SKM-1 (cell line): ENCODE results near the gene NUFIP1.
"Not testable (repeated sequence)": the region's sequence is repeated elsewhere in the genome, so short reads cannot be mapped to it uniquely, and the experiment has no call there.

Experiments
- DNase-seq: peaks from one replicate; lab custom pipeline; 2025; ENCODE audit not compliant: unreplicated experiment; lab: John Stamatoyannopoulos, UW

Gene NUFIP1

DNA sequence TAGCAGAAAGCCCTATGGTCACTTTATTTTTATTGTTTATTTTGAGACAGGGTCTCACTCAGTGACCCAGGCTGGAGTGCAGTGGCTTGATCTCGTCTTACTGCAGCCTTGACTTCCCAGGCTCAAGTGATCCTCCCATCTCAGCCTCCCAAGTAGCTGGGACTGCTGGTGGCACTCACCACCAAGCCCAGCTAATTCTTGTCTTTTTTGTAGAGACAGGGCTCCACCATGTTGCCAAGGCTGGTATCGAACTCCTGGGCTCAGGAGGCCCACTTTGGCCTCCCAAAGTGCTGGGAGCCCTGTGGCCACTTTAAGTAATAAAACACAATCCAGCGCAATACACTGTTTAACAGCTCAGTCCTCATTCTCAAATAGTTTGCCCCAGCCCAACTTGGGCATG is 69.3 kb downstream of the NUFIP1 start:
- DNase-seq = no peak

DNA sequence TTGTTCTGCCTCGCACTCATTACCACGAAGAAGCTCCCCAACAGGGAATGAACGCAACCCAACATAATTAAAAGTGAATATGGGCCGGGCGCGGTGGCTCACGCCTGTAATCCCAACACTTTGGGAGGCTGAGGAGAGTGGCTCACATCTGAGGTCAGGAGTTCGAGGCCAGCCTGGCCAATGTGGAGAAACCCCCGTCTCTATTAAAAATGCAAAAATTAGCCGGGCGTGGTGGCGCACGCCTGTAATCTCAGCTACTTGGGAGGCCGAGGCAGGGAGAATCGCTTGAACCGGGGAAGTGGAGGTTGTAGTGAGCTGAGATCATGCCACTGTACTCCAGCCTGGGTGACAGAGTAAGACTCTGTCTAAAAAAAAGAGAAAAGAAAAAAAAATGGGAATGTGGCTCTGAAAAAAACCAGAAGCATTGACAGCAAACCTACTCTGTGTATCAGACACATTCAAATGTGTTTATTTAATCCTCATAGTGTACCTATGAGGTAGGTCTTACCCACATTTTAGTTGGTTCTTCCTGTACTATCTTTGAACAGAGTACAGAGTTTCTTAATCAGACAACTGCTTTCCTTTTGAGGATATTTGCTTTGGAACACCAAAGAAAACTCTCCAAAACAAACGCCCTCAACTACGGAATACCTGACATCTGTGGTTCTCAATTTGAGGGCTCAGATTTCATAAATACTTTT is 70.0 kb downstream of the NUFIP1 start:
- DNase-seq = no peak

DNA sequence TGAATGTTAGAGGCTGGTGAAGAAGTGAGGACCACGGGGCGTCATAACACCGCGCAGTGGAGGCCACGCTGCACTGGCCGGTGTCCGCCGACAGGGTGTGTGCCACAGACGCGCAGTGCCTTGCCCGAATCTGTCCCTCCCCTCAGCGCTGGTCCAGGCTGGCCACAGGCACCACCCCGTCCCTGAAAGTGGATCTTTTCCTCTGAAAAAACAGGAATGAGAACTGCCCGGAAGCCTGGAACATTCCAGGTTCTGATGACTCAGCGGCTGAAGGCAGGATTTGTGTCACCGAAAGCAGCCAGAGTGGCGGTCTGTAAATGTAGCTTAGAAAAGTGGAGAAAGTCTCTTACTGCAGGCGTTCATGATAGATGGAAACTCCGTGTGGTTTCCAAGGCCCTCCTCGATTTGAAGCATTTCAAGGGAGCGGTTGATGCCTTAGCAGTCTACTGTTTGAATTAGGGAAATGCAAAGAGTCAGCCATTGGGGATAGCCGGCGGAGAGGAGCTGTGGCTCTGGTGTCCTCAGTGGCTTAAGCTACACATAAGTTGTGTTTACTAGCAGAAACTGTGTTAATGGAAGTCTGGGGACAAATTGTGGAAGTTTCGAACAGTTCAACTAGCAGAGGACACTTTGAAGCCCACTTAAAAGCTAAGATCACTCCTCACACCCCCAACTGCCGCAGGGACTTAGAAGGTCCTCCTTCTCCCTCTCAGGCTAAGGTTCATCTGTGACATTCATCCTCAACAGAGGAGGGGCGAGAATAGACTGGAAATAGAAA is 70.8 kb downstream of the NUFIP1 start:
- DNase-seq = peak; percentile 87

DNA sequence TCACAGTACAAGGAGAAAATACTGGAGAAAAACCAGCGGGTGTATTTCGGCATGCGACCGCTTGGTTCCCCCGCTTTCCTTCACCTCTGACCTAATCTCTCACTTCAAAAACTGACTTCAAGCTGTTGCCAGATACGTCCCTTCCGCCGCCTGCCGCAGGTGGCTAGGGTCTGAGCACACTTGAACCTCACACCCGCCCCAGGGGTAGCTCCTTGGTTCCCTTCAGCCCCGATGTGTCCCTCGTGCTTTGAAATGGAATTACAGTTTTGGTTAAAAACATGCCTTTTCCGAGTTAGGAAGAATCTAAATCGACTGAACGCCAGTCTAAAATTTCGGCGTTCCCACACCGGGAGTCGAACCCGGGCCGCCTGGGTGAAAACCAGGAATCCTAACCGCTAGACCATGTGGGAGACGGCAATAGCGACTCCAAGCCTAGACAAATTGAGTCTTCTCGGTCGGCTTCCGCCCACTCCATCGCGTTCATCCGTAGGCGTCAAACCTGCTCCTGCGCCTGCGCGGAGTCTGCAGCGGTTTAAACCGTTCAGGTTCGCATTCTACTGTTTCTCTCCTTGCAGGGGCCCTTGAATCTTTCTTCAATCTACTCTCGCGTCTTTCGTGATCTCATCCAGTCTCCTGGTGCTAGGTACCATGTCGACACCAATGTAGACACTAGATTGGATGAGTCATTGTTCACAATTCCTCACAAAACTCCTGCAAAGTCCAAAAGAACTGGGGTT is 71.5 kb downstream of the NUFIP1 start:
- DNase-seq = peak; percentile 99

DNA sequence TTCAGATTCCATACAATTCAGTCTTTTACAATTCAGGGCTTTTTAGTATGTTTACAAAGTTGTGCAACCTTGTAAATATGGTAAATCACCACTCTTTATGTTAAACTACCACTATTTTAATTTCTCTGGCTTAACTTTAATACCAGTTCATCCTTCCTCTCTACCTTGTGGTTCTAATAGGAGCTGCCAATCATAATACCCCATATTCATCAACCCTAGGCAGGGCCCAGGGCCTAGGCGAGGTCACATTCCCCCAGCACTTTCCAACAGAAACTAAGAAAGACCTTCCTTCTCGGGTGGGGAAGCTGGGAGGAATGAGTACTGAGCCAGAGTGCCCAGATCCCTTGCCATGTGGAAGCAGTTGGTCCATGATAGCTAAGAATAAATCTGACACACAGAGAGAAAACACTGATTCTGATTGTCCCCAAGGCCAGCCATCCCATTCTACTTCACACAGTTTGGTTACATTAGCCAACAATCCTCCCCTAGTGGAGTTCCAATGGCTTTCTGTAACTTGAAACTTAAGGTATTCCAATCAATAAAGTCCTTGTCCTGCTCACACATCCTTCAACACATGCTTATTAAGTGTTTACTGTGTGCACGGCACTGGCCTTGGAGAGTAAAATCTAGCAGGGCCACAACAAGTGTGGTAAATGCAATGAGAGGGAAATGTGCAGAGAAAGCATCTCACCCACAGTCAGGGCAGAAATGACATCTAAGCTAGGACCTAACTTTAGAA is 76.8 kb downstream of the NUFIP1 start:
- no peak for DNase-seq

DNA sequence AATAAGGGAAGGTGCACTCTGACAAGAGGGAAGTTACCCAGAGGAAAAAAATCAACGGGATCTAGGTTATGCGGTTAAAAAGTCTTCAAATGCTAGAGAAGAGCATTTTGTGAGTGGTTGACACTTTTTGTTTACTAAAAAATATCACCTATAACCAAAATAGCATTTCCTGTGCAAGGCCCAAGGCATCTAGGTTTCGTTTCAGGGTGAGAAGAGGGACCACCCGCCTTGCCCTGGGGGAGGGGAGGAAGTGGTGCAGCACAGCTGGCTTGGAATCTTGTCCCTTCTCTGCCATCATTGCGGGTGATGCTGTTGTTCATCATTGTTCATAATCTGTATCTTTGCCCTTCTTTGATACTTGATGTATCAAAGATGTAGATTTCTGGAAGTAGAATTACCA is 80.6 kb downstream of the NUFIP1 start:
- DNase-seq = no peak

DNA sequence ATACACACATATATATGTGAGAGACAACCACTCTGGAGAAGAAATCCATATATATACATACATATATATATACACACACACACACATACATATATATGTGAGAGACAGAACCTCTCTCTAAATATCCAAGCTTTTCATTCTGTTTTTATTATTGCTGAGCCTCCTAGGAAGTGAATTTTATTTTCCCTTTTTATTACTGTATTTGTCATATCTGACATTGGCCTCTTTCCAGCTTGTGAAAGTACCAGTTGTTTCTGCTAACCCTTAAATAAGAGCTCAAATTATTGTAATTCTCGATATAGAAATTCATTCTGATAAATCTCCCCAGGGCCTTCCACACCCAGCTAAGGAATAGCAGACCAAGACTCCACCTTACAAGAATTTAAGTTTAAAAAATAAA is 81.0 kb downstream of the NUFIP1 start:
- no peak for DNase-seq

DNA sequence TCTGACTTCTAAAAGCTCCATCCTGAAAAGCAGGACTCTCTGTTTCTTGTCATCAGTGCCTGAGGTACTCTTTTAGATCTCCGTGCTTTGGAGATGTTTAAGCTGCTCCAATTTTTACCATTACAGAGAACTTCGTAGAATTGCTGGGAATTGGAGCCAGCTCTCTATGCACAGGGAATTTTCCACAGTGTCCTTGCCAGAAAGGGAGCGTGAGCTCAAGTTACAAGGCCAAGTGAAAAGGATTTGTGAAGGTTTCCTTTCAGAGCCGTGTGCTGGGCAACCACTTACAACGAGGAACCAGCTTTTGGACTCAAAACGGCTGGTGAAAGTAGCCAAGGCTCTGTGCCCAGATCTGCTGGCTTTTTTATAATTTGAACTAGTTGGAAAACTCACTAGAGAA is 82.6 kb downstream of the NUFIP1 start:
- no peak for DNase-seq

DNA sequence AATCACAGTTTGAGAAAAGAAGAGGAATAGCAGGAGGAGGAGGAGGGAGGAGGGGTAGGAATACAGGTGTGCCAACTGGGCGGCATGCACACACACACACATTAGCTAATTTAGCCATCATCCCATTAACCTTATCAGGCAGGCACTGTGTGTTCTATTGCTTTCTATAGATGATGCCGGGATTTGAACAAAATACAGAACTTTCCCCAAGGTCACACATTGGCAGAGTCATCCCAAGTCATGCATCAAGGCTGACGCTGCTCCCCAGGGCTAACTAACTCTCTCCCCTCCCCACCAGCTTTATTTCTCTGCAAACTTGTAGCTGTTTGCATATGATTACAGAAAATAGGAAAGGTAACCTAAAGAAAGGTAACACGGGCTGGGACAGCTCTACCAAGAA is 83.0 kb downstream of the NUFIP1 start:
- no peak for DNase-seq

DNA sequence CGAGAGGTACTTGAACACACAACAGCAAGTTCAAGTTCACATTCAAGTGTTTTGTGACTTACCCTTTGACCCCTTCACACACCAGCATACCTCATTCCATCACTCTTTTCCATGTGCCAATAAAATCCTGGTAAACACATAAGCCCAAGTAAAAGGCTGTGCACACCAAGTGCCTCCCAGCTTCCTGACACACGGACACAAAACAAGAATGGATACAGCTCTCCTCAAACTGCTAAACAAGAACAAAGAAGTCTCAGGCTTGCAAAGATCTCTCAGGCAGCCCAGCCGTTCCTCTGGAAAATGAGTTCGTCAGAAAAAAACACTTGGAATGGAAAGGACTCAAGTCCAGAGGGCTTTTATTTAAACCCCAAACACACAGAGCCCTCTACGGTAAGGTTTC is 83.7 kb downstream of the NUFIP1 start:
- DNase-seq = no peak

DNA sequence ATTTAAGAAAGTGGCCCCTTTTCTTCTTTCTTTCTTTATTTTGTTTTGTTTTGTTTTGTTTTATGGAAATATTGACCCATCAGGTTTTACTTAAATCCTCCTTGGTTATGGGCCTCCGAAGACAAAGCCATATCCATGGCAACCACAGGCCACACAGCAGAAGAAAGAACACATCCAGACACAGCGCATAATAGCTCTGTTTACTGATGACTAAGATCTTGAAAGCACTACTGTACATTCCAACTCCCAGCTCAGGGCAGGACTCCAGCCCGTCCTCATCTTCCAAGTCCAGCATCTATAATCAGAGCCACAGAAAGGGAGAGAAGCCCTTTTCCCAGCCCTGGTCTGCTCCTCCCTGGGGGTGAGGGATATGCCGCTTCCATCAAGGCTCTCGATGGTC is 84.3 kb downstream of the NUFIP1 start:
- no peak for DNase-seq

DNA sequence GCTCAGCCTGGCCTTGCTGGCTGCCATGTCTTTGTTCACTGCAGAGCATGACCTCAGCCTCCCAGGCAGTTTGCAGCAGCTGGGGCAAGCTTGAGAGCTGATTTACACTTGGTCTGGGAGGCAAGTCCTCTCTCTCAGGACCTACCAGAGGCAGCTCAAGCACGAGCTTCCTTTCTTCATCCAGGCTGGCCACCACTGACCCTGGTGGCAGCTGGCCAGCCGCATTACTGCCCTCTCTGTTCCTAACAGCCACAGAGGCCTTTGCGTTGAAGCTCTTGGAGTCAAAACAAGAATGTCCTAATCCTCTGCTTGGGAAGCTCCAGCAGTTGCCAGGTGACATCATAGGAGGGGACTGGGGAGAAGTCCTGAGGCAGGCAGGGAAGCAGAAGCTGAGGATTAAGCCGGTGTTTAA is 85.7 kb downstream of the NUFIP1 start:
- DNase-seq = no peak

DNA sequence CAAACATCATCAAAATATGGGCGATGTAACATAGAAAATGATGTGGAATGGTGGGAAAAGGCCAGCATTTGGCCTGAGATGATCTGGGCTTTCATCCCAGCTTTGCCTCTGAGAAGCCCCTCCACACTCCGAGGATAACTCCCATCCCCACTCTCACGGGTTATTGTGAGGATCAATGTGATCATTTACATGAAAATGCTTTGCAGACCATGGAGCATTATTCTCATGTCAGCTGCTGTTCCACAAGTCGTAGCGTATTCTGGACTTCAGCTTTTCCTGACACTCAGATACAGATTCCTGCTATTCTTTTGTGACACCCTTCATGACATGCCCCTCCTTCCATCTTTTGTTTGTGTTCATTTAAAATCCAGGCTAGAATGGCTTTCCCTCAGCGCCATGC is 86.5 kb downstream of the NUFIP1 start:
- DNase-seq = no peak

DNA sequence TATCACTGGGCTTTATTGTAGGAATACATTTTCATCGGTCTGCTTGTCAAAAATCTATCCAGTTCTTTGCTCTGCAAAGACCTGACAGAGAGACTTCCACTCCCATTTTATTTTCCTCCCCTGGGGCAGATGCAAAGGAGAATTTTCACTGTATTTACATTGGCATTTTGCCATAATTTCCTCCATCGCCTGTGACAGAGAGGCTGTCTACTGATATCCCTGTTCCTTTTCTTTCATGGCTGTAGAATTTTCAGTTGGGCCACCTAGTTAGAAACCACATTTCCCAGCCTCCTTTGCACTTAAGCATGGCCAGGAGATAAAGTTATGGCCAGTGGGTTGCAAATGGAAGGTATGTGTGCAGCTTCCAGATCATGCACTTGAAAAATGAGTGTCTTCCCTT is 89.3 kb downstream of the NUFIP1 start:
- no peak for DNase-seq

DNA sequence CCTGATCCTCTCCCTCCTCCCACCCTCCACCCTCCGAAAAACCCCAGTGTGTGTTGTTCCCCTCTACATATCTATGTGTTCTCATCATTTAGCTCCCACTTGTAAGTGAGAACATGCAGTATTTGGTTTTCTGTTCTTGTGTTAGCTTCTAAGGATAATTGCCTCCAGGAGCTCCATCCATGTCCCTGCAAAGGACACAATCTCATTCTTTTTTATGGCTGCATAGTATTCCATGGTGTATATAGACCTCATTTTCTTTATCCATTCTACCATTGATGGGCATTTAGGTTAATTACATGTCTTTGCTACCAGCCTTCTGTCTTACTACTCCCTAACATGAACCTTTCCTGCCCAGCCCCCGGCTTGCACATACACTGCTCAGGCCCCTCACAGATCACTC is 91.0 kb downstream of the NUFIP1 start:
- not testable (repeated sequence) for DNase-seq

DNA sequence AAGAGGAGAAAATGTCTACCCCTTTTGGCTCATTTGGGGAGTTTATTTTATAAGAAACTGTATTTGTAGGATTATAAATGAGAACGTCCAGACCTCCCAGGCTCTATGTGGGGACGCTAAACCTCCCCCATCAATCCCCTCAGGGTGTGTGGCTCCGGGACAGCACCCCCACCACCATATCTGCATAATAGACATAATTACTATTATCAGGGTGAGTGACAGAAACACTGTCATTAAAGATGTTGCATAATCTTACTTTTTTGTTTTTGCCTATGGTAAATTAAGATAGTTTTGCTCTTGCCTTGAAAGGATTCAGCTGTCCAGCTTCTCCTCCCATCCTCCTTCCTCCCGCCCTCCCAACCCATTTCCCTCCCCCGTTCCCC is 93.3 kb downstream of the NUFIP1 start:
- DNase-seq = no peak

DNA sequence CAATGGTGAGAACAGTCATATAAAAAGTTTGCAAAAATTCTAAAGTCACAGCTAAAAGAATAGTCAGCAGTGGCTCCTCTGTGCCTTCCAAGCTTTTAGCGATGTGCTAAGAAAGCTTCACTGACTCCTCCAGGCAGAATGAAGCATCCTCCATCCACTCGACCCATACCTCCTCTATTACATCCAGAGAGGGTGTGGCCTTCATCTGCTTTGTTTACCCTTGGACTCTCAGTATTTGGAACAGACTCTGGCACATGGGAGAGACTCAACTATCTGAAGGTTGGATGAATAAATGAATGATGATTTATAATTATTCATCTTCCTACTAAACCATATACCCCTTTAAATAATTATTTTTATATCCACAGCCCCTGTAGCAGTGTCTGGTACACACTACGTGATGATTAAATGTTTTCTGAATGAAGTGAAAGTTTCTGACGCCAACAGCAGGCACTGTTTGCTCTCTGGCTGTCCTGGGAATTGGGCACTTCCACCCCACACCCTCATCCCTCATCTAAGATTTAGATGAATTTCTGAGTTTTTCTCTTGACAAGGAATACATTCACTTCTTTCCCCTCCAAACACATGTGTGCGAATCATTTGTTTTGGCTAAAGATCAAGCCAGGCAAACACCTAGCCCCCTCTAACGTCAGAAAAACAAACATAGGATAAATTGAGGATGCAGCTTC is 93.9 kb downstream of the NUFIP1 start:
- DNase-seq = no peak

DNA sequence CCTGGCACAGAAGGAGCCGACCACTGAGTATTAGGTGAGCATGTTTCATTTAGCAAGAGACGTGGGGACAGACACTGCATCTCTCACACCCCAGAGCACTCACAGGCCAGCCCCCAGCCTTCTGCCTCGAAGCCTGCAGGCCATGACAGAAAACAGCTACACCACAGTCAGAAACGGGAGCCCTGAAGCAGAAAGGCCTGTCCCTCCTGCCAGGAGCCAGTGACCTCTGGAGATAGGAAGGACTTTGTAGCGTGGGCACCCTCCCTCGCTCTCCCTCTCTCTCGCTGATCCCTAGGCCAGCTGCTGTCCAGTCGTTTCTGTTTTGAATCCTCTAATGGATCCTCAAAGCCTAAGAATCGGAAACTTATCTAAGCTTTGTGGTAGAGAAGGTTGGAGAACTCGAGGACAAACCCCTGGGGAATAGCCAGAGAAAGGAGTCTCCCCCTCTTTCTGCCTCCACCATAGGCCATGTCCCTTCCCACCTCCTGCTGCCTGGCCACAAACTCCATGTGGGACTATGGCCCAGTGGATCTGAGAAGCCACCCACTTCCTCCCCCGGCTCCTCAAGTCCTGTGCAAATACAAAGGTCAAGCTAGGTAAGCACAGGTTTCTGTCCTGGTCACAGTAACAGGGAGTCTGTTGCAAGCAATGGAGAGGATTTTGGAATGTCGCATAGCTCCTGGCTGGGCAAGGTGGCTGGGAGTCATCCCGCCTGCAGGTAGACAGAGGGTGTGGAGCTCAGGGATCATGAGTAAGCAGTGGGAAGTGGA is 95.1 kb downstream of the NUFIP1 start:
- no peak for DNase-seq
